Measurements from ENCODE around the gene ITGA8.
"Not testable (repeated sequence)": the region's sequence is repeated elsewhere in the genome, so short reads cannot be mapped to it uniquely, and the experiment has no call there.

ITGA8 gene

GRCh38 chr10:15494850-15495506, 224.7 kb downstream of the ITGA8 start:
- DNase-seq (ENCODE audit: low spot score), result no peak

- no peak for DNase-seq (ENCODE audit: low spot score)
These were observed 227.7 kb downstream of the ITGA8 start for GRCh38 chr10:15491856-15492642.

- DNase-seq (ENCODE audit: low spot score), result no peak
These were observed 230.3 kb downstream of the ITGA8 start for GRCh38 chr10:15489431-15489830.

GRCh38 chr10:15487376-15487775, 232.3 kb downstream of the ITGA8 start:
- DNase-seq (ENCODE audit: low spot score), result no peak

GRCh38 chr10:15486404-15486803, 233.3 kb downstream of the ITGA8 start:
- no peak for DNase-seq (ENCODE audit: low spot score)

- no peak for DNase-seq (ENCODE audit: low spot score)
These were observed 233.9 kb downstream of the ITGA8 start for GRCh38 chr10:15485684-15486316.

DNA sequence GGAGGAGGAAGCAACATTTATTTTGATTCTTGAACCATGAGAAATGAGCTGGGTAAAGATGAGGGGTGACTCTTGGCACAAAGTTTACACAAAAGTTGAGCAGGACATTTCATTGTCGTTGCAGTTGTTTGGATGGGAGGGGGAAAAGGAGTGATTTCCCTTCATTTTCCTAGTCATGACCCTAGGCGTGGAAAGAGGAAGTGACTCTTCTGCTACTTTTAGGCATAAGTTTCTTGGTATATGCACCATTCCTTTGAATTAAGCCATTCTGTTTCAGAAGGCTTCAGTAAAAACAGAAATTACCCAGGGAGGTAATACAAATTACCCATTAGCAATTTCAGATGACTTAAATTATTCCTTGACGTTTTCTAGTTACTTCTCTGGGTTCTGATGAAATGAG, 234.7 kb downstream of the ITGA8 start:
- no peak for DNase-seq (ENCODE audit: low spot score)

- no peak for DNase-seq (ENCODE audit: low spot score)
These were observed 235.6 kb downstream of the ITGA8 start for GRCh38 chr10:15484128-15484527.

- DNase-seq (ENCODE audit: low spot score), result no peak
These were observed 236.3 kb downstream of the ITGA8 start for GRCh38 chr10:15483215-15484075.

GRCh38 chr10:15482156-15482555, 237.6 kb downstream of the ITGA8 start:
- no peak for DNase-seq (ENCODE audit: low spot score)

DNA sequence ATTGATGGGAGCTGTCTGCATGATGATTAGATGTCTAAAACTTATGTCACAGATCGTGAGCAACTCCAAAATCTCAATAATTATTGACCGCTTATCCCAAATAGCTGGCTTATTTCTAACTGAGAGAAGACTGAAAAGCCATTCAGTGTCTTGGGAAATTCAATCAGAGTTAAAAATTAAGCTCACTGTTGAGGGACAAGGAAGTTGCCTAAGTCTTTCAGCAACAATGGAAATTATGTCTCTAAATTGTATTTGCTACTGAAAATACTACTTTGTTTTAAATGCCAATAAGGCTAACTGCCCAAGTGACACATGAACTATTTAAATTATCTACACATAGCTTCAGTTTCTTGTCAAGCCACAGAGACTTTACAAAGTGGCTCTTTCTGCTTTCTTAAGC, 240.8 kb downstream of the ITGA8 start:
- no peak for DNase-seq (ENCODE audit: low spot score)

GRCh38 chr10:15478429-15478828, 241.3 kb downstream of the ITGA8 start:
- no peak for DNase-seq (ENCODE audit: low spot score)

- DNase-seq (ENCODE audit: low spot score), result no peak
These were observed 243.4 kb downstream of the ITGA8 start for GRCh38 chr10:15476337-15476736.

DNA sequence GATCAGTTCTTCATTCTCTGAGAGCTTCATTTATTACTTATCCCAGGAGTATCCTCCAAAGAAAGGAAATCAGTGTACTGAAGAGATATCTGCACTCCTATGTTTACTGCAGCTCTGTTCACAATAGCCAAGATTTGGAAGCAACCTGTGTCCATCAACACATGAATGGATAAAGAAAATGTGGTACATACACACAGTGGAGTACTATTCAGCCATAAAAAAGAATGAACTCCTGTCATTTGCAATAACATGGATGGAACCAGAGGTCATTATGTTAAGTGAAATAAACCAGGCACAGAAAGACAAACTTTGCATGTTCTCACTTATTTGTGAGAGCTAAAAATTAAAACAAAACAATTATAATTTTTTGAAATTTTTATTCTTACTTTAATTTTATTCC, 244.3 kb downstream of the ITGA8 start:
- not testable (repeated sequence) for DNase-seq (ENCODE audit: low spot score)

- no peak for DNase-seq (ENCODE audit: low spot score)
These were observed 245.1 kb downstream of the ITGA8 start for GRCh38 chr10:15474671-15475070.

- no peak for DNase-seq (ENCODE audit: low spot score)
These were observed 246.3 kb downstream of the ITGA8 start for GRCh38 chr10:15473396-15473767.

GRCh38 chr10:15472431-15473395, 247.0 kb downstream of the ITGA8 start:
- no peak for DNase-seq (ENCODE audit: low spot score)

- no peak for DNase-seq (ENCODE audit: low spot score)
These were observed 247.7 kb downstream of the ITGA8 start for GRCh38 chr10:15472008-15472407.

GRCh38 chr10:15469111-15469510, 250.6 kb downstream of the ITGA8 start:
- DNase-seq (ENCODE audit: low spot score), result no peak

DNA sequence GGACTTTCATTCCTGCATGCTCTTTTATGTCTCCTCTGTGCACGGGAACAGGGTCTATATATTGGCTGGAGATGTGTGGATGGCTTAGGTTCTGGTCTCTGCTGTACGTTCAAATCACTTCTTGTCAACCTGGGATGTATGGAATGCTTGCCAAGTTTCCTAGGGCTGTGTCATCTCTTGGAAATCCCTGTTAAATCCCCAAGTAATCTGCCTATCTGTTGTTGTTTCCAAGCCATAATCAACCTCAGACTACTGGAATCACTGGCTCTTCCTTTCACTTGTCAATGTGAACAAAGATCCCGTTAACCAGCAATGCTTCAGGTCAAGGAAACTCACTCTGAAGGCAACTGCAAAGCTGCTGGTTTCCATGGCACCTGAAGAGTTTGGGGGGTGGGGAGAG, 255.3 kb downstream of the ITGA8 start:
- DNase-seq (ENCODE audit: low spot score), result no peak

Measured in RKO (cell line).